BJ (cell line): ENCODE data around the gene TALDO1. TPM values are rescaled to one million over a fixed set of nuclear protein-coding genes. Genes with fewer than 3 reads are reported as not detected.

Source experiments
- CTCF ChIA-PET: fragments of 350-600 bp; formaldehyde crosslinking; extraction: SDS; loops from one replicate; lab custom pipeline; 2021; ENCODE audit warnings: antibody characterized with exemption, inconsistent platforms; lab: Yijun Ruan, JAX
- POLR2A ChIA-PET: fragments of 300-600 bp; sonication (Branson Sonifier 250); formaldehyde crosslinking; extraction: SDS; loops from one replicate; lab custom pipeline; 2021; ENCODE audit warnings: antibody characterized with exemption; lab: Charles Lee
- DNase-seq: peaks from one replicate; pipeline ENCODE4 v3.0.0-alpha.2; 2011; ENCODE audit warnings: low read depth
- H3K27me3 ChIP-seq: 2 replicates; pipeline ENCODE4 v1.6.0; 2011; ENCODE audit warnings: low read length; ENCODE audit not compliant: control insufficient read depth, insufficient read depth
- H3K36me3 ChIP-seq: 2 replicates; pipeline ENCODE4 v1.5.1; 2011; ENCODE audit warnings: low read length; ENCODE audit not compliant: control insufficient read depth, insufficient read depth
- H3K4me3 ChIP-seq: 2 replicates; pipeline ENCODE4 v1.5.1; 2011; ENCODE audit warnings: low read depth, mild to moderate bottlenecking, control low read depth, low read length
- polyA plus RNA-seq: library from polyadenylated mRNA; depleted of rRNA; stranded (reverse); fragments of >200 nt; gene quantifications from 2 replicates; pipeline ENCODE4 v1.2.3, GENCODE V29; 2011
- TF ChIP-seq, protein P1 (sequence below): IDR thresholded peaks from 2 replicates; pipeline ENCODE4 v1.5.1; 2011; ENCODE audit warnings: low read depth, mild to moderate bottlenecking, control low read depth, inconsistent platforms, low read length, moderate library complexity; ENCODE audit not compliant: insufficient read depth

TALDO1 gene
- polyA plus RNA-seq, 1 experiment: 278 TPM

DNA sequence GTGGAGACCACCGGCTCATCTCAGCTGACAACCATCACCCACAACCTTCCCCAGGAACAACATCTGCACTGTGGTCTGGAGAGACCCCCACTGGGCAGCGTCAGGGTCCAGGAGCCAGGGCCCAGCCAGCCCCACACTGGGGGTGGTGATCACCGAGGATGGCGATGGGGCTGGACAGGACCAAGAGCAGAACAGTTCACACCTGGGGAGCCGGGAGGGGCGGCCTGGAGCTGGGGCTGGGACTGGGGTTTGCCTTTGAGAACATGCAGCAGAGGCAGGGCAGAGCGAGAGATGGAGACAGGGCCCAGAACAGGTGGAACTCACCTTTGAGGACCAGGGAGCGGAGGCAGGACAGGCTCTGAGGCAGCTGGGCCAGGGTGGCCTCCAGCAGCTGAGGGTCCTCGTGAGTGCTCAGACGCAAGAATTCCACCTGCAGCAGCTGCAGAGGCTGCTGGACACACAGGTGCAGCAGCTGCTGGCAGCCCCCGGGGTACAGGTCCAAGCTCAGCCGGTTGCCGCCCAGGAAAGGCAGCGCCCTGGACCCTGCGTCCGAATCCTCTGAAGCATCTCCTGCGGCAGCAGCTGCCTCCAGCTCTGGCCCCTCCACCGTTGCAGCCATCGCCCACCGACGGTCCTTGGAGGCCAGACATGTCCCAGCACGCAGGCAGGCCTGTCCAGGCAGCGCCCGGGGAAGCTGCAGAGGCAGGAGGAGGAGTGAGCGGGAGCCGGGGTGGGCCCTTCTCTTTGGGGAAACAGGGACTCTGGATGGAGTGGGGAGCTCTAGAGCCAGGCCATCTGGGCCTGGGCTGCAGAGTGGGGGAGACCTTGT lies 56.7 kb downstream of the TALDO1 start:
- DNase-seq: no peak

DNA sequence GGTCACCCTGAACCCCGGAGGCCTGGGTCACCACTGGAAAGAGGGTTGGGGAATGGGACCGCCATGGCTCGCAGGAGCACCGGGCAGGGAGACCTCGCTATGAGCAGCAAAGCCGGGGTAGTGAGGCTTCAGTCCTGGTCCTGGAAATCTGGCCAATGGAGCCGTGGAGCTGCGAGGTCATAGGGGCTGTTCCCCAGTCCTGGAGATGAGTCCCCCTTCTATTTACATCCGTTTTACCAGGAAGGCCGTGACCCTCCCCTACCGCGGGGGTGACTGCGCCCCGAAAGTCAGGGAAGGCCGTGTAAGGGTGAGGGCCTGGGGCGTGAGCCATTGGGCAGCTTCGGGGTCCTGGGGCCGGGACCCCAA lies 57.3 kb downstream of the TALDO1 start:
- TF ChIP-seq, protein P1, sequence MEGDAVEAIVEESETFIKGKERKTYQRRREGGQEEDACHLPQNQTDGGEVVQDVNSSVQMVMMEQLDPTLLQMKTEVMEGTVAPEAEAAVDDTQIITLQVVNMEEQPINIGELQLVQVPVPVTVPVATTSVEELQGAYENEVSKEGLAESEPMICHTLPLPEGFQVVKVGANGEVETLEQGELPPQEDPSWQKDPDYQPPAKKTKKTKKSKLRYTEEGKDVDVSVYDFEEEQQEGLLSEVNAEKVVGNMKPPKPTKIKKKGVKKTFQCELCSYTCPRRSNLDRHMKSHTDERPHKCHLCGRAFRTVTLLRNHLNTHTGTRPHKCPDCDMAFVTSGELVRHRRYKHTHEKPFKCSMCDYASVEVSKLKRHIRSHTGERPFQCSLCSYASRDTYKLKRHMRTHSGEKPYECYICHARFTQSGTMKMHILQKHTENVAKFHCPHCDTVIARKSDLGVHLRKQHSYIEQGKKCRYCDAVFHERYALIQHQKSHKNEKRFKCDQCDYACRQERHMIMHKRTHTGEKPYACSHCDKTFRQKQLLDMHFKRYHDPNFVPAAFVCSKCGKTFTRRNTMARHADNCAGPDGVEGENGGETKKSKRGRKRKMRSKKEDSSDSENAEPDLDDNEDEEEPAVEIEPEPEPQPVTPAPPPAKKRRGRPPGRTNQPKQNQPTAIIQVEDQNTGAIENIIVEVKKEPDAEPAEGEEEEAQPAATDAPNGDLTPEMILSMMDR: no peak

More for the DNA sequence above, 56.7 kb downstream of the TALDO1 start:
- POLR2A ChIA-PET: no interaction called here
- TF ChIP-seq, protein P1: no peak
- Histone ChIP-seq H3K27me3 (no peaks in the 10 kb centered on the region), H3K36me3 (peaks cover 24% of the 10 kb centered on the region), H3K4me3 (peak overlapping the region; percentile 50)
- CTCF ChIA-PET: interaction anchor here (0.6 to 1.9 kb wide), 3 partner anchors 21 to 247 kb away, joined by 3 to 7 read pairs (median 5); no protein-coding TSS in a partner anchor

DNA sequence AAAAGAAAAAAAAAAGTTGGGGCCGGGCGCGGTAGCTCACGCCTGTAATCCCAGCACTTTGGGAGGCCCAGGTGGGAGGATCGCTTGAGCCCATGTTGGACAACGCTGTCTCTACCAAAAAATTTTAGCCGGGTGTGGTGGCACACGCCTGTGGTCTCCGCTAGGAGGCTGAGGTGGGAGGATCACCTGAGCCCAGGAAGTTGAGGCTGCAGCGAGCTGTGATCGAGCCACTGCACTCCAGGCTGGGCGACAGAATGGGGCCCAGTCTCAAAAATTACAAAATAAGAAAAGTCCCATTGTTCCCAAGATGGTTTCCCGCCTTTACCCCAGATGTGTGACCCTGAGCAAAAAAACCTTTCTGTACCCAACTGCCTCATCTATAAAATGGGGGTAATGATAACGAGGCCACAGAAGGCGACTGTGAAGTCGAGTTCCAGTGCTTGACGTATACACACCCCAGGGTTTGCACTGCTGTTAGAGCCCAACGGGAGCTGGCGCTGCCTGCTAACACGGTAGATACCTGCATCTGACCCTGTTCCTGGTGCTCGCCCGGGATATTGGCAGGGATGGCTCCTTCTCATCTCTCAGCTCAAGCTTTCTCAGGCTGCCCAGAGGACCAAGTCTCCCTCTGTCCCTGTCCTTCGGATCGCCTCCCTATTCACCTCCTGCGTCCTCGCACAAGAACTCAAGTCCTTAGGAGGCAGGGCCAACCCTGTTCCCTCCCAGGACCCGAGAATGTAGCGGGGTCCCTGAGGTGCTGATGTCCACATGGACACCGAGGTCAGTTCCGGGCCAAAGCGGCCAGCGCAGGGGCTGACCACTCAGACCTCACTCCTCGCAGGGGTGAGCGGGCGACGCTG lies 61.4 kb downstream of the TALDO1 start:
- ChIA-PET CTCF (interaction anchor here (0.8 to 0.9 kb wide), 2 partner anchors 11 to 26 kb away, joined by 3 read pairs; no protein-coding TSS in a partner anchor), POLR2A (interaction anchor here (1.1 to 1.3 kb wide), 2 partner anchors 11 to 35 kb away, joined by 5 to 24 read pairs; partner anchors contain the start of gene PNPLA2)
- peaks cover 21% of the 10 kb centered on the region for H3K36me3 ChIP-seq
- peak overlapping the region; percentile 93 for H3K4me3 ChIP-seq
- TF ChIP-seq, protein P1: no peak
- no peaks in the 10 kb centered on the region for H3K27me3 ChIP-seq
- DNase-seq: no peak

More for the DNA sequence above, 57.3 kb downstream of the TALDO1 start:
- ChIA-PET CTCF (interaction anchor here (1.2 to 1.9 kb wide), 2 partner anchors 21 to 247 kb away, joined by 3 to 7 read pairs; no protein-coding TSS in a partner anchor), POLR2A (no interaction called here)
- peaks cover 24% of the 10 kb centered on the region for H3K36me3 ChIP-seq
- peak overlapping the region; percentile 50 for H3K4me3 ChIP-seq
- H3K27me3 ChIP-seq: no peaks in the 10 kb centered on the region
- no peak for DNase-seq

DNA sequence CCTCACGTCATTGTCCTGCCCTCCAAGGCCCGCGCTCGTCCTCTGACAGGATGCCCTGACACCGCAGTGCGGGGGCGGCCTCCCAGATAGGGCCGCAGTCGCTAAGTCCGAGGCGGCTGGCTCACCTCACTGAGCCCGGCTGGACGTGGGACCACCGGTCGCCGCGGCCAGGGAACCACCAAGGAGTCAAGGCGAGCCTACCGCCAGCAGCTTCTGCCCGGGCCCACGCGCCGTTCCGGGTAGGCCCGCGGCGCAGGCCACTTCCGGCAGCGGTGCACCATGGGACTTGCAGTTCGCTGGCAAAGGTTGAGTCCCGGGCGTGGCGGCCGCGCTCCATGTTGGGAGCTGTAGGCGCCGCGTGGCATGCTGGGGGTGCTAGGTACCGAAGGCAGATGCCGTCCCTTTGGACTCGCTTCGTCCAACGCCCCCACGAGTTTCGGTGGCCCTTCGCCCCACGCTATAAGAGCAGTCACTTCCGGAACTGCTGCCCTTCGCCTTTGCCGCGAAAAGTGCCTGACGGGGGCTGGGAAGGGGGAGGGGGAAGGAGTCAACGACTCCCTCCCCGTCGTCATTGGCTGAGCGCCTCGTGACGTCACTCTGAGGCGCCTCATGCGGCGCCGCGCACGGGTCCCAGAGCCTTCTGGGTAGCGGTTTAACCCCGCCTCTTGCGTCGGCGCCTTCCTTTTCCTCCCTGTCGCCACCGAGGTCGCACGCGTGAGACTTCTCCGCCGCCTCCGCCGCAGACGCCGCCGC lies 62.2 kb downstream of the TALDO1 start, which contains the start of gene RPLP2:
TSS of gene RPLP2 (plus strand) at position 681 of the 753 bp plus-strand sequence. CDS start 268 bp downstream, outside the sequence.
- Histone ChIP-seq H3K4me3 (peak within 1 kb of the TSS; percentile 93), H3K36me3 (peaks cover 23% of the 10 kb centered on the region), H3K27me3 (no peaks in the 10 kb centered on the region)
- TF ChIP-seq, protein P1: no peak
- DNase-seq: peak; percentile 69
- POLR2A ChIA-PET: interaction anchor here (0.6 to 1.3 kb wide), 3 partner anchors 10 to 83 kb away, joined by 4 to 24 read pairs (median 5); partner anchors contain the start of gene PNPLA2
- CTCF ChIA-PET: interaction anchor here (0.8 to 0.9 kb wide), 2 partner anchors 10 to 25 kb away, joined by 3 read pairs; no protein-coding TSS in a partner anchor
